ENCODE measurements around the gene RNF175. TPM values are rescaled to one million over a fixed set of nuclear protein-coding genes. Genes with fewer than 3 reads are reported as not detected.

The RNF175 gene
- total RNA-seq, 1 donor from 2014 or later, result not detected

DNA sequence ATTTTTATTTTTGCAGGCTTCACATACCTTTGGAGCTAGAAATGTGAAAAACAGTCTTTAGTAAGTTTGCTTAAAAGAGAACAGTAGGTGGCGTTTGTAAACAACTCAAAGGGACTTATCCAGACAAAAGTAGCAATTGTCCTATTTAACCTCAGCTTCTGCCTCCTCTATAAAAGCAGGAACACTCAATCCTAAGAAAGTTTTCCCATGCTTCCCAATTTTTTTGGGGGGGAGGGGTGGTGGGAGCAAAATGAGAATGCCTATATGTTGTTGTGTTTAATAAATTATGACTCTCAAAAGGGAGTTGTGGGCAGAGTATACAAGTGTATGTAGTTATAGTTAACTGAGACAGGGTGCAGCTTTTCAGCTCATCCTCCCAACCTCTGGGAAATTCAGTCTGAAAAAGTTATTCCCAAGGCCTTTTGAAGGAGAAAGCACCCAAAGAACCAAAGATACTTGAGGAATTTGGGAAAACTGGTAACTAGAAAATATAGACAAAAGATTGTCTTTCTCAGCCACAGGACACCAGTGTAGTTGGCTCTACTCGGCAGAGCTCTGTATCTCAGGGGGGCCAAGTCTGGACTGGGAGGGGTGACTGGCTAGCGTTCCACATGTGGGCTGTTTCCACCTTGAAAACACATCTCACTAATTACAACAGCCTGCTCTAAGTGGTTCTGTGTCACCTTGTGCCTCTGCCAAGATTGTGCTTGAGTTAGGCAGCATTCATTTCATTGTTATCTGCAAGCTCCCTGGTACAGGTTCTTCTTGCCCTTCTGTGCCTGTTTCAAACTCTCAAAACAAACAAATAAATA, 26.3 kb upstream of the RNF175 start:
- intact Hi-C loops (cut with micrococcal nuclease), result loop anchor here (1.0 to 5.0 kb wide), 5 partner anchors 236 to 836 kb away; partner anchors contain the start of gene DCHS2

DNA sequence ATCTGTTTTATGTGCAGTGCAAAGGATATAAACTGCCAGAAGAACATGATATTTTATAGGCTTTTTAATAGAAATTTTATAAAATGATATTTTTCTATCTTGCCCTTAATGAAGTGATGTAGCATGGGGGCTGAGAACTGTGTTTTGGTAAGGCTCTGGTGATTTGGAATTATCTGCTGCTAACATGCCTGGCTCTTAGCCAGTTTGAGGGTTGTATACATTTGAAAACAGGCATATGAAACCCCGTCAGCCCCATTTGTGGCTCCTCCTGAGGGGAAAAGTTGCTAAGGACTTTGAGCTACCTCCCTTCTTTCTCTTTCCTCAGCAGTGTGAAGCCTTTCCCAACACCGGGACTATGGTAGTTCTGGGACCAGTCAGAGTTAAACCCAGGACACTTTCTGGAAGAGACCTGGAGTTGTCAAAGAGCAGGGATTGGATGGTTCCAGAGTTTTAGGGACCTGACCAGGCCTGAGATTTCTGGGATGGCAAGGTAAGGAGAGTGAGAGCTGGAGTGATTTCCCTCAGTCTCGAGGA, 24.4 kb upstream of the RNF175 start:
- intact Hi-C loops (cut with micrococcal nuclease), result loop anchor here (2.0 kb wide), 1 partner anchor 723 kb away; no protein-coding TSS in a partner anchor

DNA sequence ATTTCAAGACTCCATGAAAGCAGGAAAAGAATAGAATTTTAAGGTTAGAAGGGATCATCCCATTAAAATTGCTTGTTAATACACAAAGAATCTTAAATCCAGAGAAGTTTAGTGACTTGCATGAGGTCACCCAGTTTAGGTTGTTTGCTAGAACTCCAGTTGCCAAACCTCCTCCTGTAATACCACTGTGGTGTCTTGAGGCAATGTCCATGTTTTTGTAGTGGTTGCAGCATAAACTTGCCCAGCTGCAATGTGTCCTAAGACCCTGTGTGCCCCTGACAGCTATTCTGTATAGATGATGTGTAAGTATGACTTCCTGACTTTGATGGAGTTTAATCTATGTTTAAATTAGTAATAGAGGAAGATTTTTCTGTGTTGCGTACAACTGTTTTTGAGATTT, 22.8 kb upstream of the RNF175 start:
- intact Hi-C loops (cut with micrococcal nuclease), result no loop called here

- intact Hi-C loops (cut with micrococcal nuclease), result no loop called here
These were observed 22.0 kb upstream of the RNF175 start for GRCh38 chr4:153781717-153782416.

DNA sequence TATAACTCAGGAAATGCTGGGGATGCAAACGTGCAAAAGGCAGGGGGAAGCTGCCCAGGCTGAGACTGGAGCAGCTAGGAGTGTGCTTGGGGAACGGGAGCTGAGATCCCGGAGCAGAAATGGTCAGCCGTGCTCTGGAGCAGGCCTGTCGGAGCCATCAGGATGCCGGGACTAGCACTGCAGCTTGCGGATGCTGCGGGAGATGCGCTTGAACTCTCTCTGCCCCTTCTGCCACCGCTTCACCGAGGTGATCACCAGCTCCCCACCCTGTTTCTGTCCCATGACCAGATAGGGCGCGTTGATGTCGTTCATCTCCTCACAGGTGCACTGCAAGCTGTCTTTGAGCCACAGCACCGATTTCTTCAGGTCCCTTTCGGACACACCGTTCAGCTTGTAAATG, 21.5 kb upstream of the RNF175 start:
- intact Hi-C loops (cut with micrococcal nuclease), result no loop called here

GRCh38 chr4:153780876-153781275, 21.1 kb upstream of the RNF175 start:
- intact Hi-C loops (cut with micrococcal nuclease), result no loop called here

DNA sequence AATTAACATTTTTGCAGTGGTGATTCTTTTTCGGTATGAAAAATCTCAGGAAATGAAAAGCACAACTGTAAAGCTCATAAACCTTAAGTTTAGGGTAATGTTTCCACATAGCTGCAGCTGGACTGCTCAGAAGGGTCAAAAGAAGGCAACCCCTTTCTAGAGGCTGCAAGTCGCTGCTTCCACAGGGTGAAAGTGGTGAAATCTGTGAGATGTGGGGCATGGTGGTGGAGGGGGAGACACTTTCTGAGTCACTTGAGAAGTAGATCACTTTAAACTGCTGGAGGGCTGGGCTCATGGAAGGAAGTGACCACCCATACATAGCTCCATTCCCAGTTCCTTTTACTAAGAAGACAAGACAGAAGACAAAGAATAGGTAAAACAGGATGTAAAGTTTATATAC, 20.4 kb upstream of the RNF175 start:
- intact Hi-C loops (cut with micrococcal nuclease), result no loop called here

DNA sequence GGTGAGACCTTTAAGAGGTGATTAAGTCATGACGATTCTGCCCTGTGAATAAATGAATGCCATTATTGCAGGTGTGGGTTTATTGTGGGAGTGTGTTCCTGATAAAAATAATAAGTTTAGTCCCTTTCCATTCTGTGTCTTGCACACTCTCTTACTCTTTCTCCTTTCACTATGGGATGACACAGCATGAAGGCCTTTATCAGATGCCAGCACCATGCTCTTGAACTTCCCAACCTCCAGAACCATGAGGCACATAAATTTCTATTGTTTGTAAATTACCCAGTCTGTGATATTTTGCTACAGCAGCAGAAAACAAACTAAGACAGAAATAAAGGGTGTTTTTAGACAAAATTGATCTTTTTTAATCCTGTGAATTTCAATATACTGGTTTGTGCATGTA, 18.6 kb upstream of the RNF175 start:
- intact Hi-C loops (cut with micrococcal nuclease), result no loop called here

DNA sequence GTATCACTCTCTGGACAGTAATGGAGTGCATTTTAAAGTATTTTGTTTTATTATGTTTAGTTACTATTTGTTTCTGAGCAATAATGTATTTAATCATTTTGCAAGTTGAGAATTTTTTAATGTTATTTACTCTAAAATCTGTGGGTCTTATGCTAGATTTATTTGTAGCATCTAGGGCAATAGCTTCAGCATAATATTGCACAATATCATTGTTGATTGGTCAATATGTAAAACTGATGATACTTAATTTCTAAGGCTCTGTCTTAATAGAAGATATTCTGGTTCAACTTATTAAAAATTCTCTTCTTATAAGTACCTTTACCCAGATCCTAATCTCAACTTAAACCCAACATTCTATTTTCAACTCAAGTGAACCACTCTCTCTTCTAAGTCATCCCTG, 17.6 kb upstream of the RNF175 start:
- intact Hi-C loops (cut with micrococcal nuclease), result no loop called here

GRCh38 chr4:153776601-153777000, 16.8 kb upstream of the RNF175 start:
- intact Hi-C loops (cut with micrococcal nuclease), result no loop called here

DNA sequence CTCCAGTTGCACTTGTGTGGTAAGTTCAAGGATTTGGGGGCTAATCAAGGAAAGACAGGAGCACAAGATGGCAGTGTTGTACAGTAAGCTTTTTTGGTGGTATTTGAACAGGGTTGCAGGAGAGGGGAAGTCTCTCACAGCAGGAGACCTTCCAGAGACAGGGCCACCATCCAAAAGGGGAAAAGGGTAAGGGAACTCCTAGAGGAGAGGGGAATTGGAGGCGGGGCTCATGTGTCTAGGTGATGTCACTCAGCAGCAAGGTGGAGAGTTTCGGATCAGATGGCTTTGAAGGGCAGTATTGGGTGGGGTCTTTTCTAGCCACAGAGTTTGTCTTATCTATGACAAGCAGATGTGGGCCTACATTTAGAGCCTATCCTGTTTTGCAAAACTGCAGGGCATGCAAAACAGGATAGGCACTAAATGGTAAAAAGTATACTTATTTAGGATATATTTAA, 13.4 kb upstream of the RNF175 start:
- intact Hi-C loops (cut with micrococcal nuclease), result no loop called here

- intact Hi-C loops (cut with micrococcal nuclease), result no loop called here
These were observed 11.2 kb upstream of the RNF175 start for GRCh38 chr4:153771046-153771445.

GRCh38 chr4:153766758-153767157, 6.9 kb upstream of the RNF175 start:
- intact Hi-C loops (cut with micrococcal nuclease), result no loop called here

DNA sequence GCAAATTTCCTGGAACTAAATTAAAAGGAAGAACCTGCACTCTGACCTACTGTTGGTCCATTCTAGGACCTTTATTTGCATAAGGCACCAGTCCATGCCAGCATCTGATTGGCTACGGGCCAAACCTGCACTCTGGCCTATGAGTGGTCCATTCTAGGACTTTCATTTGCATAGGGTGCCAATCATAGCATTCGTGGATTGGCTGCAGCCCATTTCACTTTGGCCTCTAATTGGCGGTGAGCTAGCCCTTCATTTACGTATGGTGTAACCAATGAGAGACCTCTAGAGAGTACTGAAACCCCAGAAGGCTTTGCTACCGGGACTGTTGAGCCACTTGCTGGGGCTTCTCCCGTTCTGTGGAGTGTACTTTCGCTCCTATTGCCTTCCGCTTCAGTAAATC, 6.1 kb upstream of the RNF175 start:
- intact Hi-C loops (cut with micrococcal nuclease), result no loop called here

DNA sequence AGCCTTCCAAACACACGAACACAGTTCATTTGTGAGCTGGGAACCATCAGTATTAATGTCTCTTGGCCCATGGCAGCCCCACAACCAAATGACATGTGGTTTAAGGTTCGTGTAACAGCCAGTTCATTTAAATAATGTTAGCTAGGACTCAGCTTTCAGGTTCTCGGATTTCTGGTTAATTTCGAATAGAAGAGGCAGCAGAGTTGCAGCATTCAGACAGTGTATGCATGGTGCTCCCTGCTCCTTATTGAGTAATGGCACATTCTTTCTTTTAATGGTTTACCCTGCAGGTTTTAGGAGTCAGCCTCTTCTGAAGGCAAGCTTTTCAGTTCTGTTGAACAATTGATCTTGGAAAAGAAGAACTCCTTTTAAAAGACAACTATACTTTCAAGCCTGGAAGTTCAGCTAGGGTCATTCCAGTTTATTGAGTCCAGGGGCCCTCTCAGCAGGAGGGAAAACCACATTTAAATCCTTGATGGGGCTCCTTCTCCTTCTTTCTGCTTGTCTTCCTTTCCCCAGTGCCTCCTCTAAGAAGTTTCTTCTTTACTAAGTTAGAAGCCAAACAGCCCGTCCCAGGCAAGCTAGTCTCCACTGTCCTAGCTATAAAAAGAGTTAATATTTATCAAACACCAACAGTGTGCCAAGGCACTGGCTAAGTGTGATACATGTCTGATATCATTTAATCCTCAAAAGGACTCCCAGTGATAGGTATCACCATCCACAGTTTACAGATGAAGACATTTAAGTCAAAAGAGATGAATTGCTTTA, 5.0 kb upstream of the RNF175 start:
- intact Hi-C loops (cut with micrococcal nuclease), result no loop called here

- intact Hi-C loops (cut with micrococcal nuclease), result no loop called here
These were observed 3.6 kb upstream of the RNF175 start for GRCh38 chr4:153763404-153763803.

DNA sequence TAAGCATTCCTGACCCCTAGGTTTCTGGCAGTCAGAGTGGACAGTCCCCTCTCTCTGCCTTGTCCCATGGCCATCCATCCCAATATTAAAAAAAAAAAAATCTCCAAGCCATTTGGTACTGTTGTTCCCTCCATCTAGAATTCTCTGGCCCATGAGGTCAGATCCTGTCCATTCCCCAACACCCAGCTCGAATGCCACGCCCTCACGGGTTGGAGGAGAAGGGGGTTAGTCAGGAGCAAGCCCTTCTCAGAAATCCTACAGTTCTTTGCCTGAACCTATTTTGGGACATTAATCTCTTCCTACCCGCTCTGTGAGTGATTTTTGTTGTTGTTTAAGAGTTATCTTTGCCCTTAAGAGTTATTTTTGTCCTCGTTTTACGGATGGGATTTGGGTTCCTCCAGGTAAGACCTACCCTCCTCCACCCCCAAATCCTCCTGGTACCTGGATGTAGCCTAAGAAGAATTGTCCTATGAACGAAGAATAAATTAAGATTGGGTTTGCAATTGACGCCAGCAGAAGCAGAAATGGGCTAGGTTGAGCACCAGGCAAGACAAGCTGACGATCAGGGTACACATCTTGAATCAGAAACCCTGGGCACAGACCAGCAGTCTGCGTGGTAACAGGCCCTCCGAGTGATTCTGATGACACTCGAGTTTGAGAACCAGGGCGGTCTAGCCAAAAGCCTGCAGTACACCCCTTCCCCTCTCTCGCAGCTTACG, 977 bp downstream of the RNF175 start:
- intact Hi-C loops (cut with micrococcal nuclease), result no loop called here

DNA sequence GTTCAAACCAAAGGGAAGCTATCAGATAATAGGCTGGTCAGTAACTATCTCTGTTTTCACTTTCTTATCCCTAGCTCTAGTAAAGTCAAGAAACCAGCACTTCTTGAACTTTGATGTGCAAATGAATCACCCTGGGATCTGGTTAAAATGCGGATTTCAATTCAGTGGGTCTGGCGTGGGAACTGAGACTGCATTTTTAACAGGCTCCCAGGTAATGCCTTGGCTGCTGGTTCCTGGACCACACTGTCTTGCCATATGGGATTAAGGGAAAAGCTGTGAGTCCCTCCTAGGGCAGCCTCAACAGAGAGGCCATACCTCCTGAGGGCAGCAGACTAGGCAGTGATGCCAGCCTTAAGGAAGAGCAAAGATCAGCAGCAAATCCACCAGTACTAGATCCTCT, 1.7 kb downstream of the RNF175 start:
- intact Hi-C loops (cut with micrococcal nuclease), result no loop called here

DNA sequence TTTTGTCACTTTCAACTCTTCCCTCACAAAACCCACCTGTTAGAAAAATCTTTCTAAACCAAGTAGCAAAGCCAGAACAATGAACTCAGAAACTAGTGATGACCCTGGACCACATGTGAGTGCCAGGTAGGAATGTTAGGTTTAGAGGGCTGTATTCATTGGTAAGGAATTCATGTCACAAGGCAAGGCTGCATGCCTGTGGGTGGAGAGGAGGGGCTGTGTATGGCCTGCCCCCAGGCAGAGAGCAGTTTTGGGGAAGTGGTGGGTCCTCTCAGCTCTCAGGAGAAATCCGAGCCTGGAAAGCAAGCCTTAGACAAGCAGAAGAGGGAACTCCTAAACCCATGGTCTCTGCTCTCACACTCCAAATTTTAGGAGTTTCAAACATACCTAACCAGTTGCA, 2.4 kb downstream of the RNF175 start:
- intact Hi-C loops (cut with micrococcal nuclease), result no loop called here

- intact Hi-C loops (cut with micrococcal nuclease), result no loop called here
These were observed 4.6 kb downstream of the RNF175 start for GRCh38 chr4:153755186-153755585.

Data from T-helper 1 cell treated with Interleukin-12 subunit alpha and Interleukin-12 subunit beta and Interleukin-4 antibody, amounts not matched to agents 30 ng/mL and 1 ng/mL, for 36 hours (primary cell).